Left colon (tissue), 2 donors: ENCODE data around the gene ROCK2. TPM values are rescaled to one million over a fixed set of nuclear protein-coding genes. Genes with fewer than 3 reads are reported as not detected.
"Not testable (repeated sequence)": the region's sequence is repeated elsewhere in the genome, so short reads cannot be mapped to it uniquely, and the experiment has no call there.

Experiments
- ATAC-seq: fragments of 200-7000 bp; cut with Tn5 transposase; one replicate; pipeline ENCODE4 v1.9.1; 2020; ENCODE audit warnings: mild to moderate bottlenecking, moderate library complexity
- DNase-seq, 2 donors: peaks; one replicate each; pipeline ENCODE4 v3.0.0-alpha.2; 2020
- intact Hi-C, 2 donors: fragments of 100-400 bp; cut with DNase I in 1 of 2; cut with micrococcal nuclease in 1 of 2; formaldehyde crosslinking; loops; one replicate each; pipeline versions ENCODE4 v1.11.2 to v1.14.0; 2022; cut with DNase I, micrococcal nuclease
- total RNA-seq, 2 donors: library from RNA; stranded (reverse); fragmentation: NEBNext Ultra II Directional; extraction: Animal tissue kit (Norgen Biotek cat#: 25700); gene quantifications; one replicate each; pipeline ENCODE4 v1.2.1, GENCODE V29; 2021
- donor health status: DM: no; HTN: no; CAD: no.
- donor health status: DM: yes; HTN: yes; CAD: no.

Gene ROCK2
- total RNA-seq, 2 donors from 2014 or later: 78.4 to 90.9 TPM

GRCh38 chr2:11254100-11254536 lies 90.3 kb downstream of the ROCK2 start:
- intact Hi-C loops: no loop called here
- DNase-seq: no peak
- peak; percentile 62 for ATAC-seq

GRCh38 chr2:11252458-11252857 lies 92.0 kb downstream of the ROCK2 start:
- DNase-seq, ATAC-seq, intact Hi-C loops: not testable (repeated sequence)

GRCh38 chr2:11250400-11251196 lies 93.8 kb downstream of the ROCK2 start:
- intact Hi-C loops: no loop called here
- ATAC-seq: no peak
- DNase-seq: no peak

GRCh38 chr2:11245322-11245721 lies 99.1 kb downstream of the ROCK2 start:
- DNase-seq (no peak), ATAC-seq (no peak)
- intact Hi-C loops: no loop called here

GRCh38 chr2:11244091-11244826 lies 100.2 kb downstream of the ROCK2 start:
- intact Hi-C loops: no loop called here
- DNase-seq (no peak), ATAC-seq (no peak)

GRCh38 chr2:11243512-11243911 lies 100.9 kb downstream of the ROCK2 start:
- ATAC-seq (no peak), DNase-seq (no peak)
- intact Hi-C loops: no loop called here

GRCh38 chr2:11242542-11243174 lies 101.8 kb downstream of the ROCK2 start:
- intact Hi-C loops: no loop called here
- DNase-seq: no peak
- ATAC-seq: peak; percentile 18

- ATAC-seq (peak; percentile 61), DNase-seq (no peak)
- intact Hi-C loops: no loop called here
Measured at GRCh38 chr2:11241412-11242203, 102.8 kb downstream of the ROCK2 start.

GRCh38 chr2:11239666-11240462 lies 104.6 kb downstream of the ROCK2 start:
- DNase-seq: no peak
- intact Hi-C loops: loop anchor here in 1 of 2 donors (10.0 kb wide), 1 partner anchor 95 kb away; no protein-coding TSS in a partner anchor
- peak; percentile 89 for ATAC-seq

- intact Hi-C loops: loop anchor here in 1 of 2 donors (10.0 kb wide), 1 partner anchor 96 kb away; no protein-coding TSS in a partner anchor
Measured at GRCh38 chr2:11239147-11239546, 105.3 kb downstream of the ROCK2 start.

GRCh38 chr2:11237122-11237521 lies 107.3 kb downstream of the ROCK2 start:
- no peak for DNase-seq
- ATAC-seq: no peak
- intact Hi-C loops: loop anchor here in 1 of 2 donors (10.0 kb wide), 1 partner anchor 98 kb away; no protein-coding TSS in a partner anchor

More at GRCh38 chr2:11239147-11239546, 105.3 kb downstream of the ROCK2 start:
- no peak for DNase-seq
- no peak for ATAC-seq

- DNase-seq (no peak), ATAC-seq (no peak)
- intact Hi-C loops: loop anchor here in 1 of 2 donors (10.0 kb wide), 1 partner anchor 98 kb away; no protein-coding TSS in a partner anchor
Measured at GRCh38 chr2:11236335-11236734, 108.1 kb downstream of the ROCK2 start.

- ATAC-seq (no peak), DNase-seq (no peak)
- intact Hi-C loops: loop anchor here in 1 of 2 donors (10.0 kb wide), 1 partner anchor 99 kb away; no protein-coding TSS in a partner anchor
Measured at GRCh38 chr2:11235583-11235982, 108.9 kb downstream of the ROCK2 start.

- intact Hi-C loops: loop anchor here in 1 of 2 donors (5.0 to 10.0 kb wide), 2 partner anchors 100 to 178 kb away; no protein-coding TSS in a partner anchor
- ATAC-seq: peak; percentile 28
- DNase-seq: no peak
Measured at GRCh38 chr2:11234309-11234708, 110.1 kb downstream of the ROCK2 start.

GRCh38 chr2:11231193-11231592 lies 113.2 kb downstream of the ROCK2 start:
- intact Hi-C loops: loop anchor here in 1 of 2 donors (5.0 to 10.0 kb wide), 2 partner anchors 104 to 181 kb away; no protein-coding TSS in a partner anchor
- ATAC-seq, DNase-seq: not testable (repeated sequence)

- intact Hi-C loops: no loop called here
- DNase-seq (no peak), ATAC-seq (no peak)
Measured at GRCh38 chr2:11228692-11229091, 115.7 kb downstream of the ROCK2 start.

- intact Hi-C loops: no loop called here
- no peak for ATAC-seq
- DNase-seq: no peak
Measured at GRCh38 chr2:11227595-11227994, 116.8 kb downstream of the ROCK2 start.
